COLO668 (cell line): ENCODE data around the gene PLAAT2.

Source experiments
- DNase-seq: peaks from one replicate; lab custom pipeline; 2025; ENCODE audit not compliant: unreplicated experiment; lab: John Stamatoyannopoulos, UW

The PLAAT2 gene

GRCh38 chr11:63523151-63523550, 40.0 kb downstream of the PLAAT2 start:
- DNase-seq, result no peak

- no peak for DNase-seq
Measured at GRCh38 chr11:63521896-63522295, 41.3 kb downstream of the PLAAT2 start.

- DNase-seq, result no peak
Measured at GRCh38 chr11:63520606-63521170, 42.5 kb downstream of the PLAAT2 start.

- DNase-seq, result no peak
Measured at GRCh38 chr11:63518548-63518947, 44.6 kb downstream of the PLAAT2 start.

GRCh38 chr11:63517156-63517555, 46.0 kb downstream of the PLAAT2 start:
- DNase-seq, result no peak

- no peak for DNase-seq
Measured at GRCh38 chr11:63516109-63516508, 47.1 kb downstream of the PLAAT2 start.

- no peak for DNase-seq
Measured at GRCh38 chr11:63512816-63513215, 50.4 kb downstream of the PLAAT2 start.

GRCh38 chr11:63511048-63511748, 52.0 kb downstream of the PLAAT2 start:
- no peak for DNase-seq

- no peak for DNase-seq
Measured at GRCh38 chr11:63510360-63511047, 52.7 kb downstream of the PLAAT2 start.

- DNase-seq, result no peak
Measured at GRCh38 chr11:63508745-63509144, 54.4 kb downstream of the PLAAT2 start.

- DNase-seq, result peak; percentile 9
Measured at GRCh38 chr11:63508009-63508408, 55.2 kb downstream of the PLAAT2 start.

GRCh38 chr11:63507511-63507910, 55.7 kb downstream of the PLAAT2 start:
- DNase-seq, result no peak

GRCh38 chr11:63506876-63507275, 56.3 kb downstream of the PLAAT2 start:
- no peak for DNase-seq

- DNase-seq, result no peak
Measured at GRCh38 chr11:63505857-63506528, 57.2 kb downstream of the PLAAT2 start, which contains the start of gene LGALS12. Gene LGALS12 (plus strand): TSS chr11:63506084. CDS start chr11:63506459, 375 bp downstream.

GRCh38 chr11:63504933-63505586, 58.1 kb downstream of the PLAAT2 start:
- DNase-seq, result no peak

GRCh38 chr11:63504054-63504453, 59.1 kb downstream of the PLAAT2 start:
- DNase-seq, result no peak

- DNase-seq, result no peak
Measured at GRCh38 chr11:63503492-63503891, 59.7 kb downstream of the PLAAT2 start.
